ENCODE results near the gene RBMS1.

The RBMS1 gene

GRCh38 chr2:160408173-160408958 is 85.2 kb downstream of the RBMS1 start:
- DNase-seq (ENCODE audit: low spot score) = no peak

GRCh38 chr2:160407393-160408172 is 86.0 kb downstream of the RBMS1 start:
- peak; percentile 45 for DNase-seq (ENCODE audit: low spot score)

- peak; percentile 78 for DNase-seq (ENCODE audit: low spot score)
These were observed 86.8 kb downstream of the RBMS1 start for GRCh38 chr2:160406591-160407392.

DNA sequence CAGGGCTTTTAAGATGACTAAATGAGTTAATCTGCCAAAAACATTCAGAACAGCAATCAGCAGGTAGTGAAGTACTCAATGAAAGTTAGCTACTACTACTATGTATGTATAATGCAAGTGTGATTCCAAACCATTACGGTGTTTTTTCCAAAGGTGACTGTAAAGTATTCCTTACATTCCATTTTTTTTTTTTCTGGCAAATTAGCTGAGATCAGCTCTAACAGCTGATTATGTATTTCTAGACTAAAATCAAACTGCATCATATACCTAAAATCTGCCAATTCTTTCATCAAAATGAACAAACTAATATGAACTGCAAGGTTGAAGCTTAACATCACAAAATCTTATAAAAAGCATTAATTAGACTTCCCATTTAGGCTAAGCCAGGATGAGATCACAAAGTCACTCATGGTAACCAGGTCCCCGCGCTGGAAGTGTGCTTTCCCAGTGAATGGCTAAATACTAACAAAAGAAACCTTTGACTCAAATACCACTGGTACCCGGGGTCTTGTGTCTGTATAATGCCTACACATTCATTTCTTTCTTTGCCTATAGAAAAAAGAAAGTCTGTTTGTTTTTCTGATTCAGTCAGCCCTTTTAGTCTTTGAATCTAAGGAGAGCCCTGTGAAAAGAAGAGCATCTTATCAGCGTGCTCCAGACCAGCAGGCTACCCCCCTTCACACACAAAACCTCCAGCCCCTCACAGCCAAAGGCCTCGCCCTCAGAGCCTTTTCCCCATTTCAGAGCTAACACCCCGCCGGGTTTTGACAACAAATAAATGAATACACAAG is 88.3 kb downstream of the RBMS1 start:
- peak; percentile 47 for DNase-seq (ENCODE audit: low spot score)

GRCh38 chr2:160402997-160403979 is 90.3 kb downstream of the RBMS1 start:
- no peak for DNase-seq (ENCODE audit: low spot score)

DNA sequence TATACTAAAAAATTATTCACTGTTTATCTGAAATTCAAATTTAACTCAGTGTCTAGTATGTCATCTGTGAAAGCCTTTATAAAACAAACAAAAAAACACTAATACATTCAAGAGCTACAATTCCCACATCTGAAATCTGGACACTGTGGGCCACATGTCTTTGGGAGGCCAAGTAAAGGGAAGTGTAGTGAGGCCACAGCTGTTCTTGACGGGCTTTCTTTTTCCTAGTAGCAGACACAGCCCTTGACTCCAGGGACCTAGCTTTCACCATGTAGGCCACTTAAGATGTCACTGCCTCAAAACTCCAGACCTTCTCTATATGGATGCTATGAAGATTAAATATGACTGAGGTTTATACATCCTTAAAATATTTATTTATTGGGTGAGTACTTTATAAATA is 91.1 kb downstream of the RBMS1 start:
- DNase-seq (ENCODE audit: low spot score) = no peak

- DNase-seq (ENCODE audit: low spot score) = no peak
These were observed 91.7 kb downstream of the RBMS1 start for GRCh38 chr2:160401895-160402294.

GRCh38 chr2:160399880-160400279 is 93.7 kb downstream of the RBMS1 start:
- DNase-seq (ENCODE audit: low spot score) = no peak

- no peak for DNase-seq (ENCODE audit: low spot score)
These were observed 96.1 kb downstream of the RBMS1 start for GRCh38 chr2:160397530-160397865.

GRCh38 chr2:160394153-160394552 is 99.5 kb downstream of the RBMS1 start:
- peak; percentile 79 for DNase-seq (ENCODE audit: low spot score)

DNA sequence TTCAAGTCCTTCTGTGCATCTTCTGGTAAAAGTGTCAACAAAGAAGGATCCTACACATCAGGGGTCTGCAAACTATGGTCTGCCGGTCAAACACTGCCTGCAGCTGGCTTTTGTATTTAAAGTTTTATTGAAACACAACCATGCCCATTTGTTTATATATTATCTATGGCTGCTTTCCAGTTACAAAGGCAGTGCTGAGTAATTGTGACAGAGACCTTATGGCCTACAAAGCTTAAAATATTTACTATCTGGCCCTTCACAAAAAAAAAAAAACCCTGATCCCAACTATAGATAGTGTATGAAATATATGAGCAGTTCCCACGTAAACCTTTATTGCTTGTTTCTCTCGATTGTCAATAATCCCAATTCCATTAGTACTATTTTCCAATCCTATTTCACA is 101.4 kb downstream of the RBMS1 start:
- no peak for DNase-seq (ENCODE audit: low spot score)

DNA sequence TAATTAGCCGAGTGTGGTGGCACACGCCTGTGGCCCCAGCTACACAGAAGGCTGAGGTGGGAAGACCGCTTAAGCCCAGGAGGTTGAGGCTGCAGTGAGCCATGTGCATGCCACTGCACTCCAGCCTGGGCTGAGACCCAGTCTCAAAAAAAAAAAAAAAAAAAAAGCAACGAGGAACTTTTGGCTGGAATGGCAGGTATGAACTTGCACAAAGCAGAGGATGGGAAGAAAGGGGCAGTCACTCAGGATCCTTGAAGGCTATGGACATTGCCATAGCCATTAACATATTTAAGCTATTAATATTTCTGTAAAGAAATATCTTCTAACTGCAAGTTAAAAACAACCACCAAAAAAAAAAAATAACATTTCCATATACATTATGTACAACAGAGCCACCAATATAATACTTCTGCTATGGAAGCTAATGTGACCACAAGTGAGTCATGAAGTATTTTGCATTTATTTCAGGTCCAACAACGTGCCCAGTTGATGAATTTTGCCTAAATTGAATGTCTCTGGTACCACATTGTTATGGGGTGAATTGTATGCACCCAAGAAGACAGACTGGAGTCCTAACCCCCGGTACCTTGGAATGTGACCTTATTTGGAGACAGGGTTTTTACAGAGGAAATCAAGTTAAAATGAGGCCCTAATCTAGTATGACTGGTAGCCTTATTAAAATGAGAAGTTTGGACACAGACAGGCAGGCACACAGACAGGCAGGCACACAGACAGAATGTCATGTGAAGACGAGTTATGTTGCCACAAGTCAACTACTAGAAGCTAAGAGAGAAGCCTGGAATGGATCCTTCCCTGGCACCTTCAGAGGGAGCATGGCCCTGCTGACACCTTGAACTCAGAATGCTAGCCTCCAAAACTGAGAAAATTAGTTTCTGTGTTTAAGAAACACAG is 102.8 kb downstream of the RBMS1 start:
- no peak for DNase-seq (ENCODE audit: low spot score)

- no peak for DNase-seq (ENCODE audit: low spot score)
These were observed 103.7 kb downstream of the RBMS1 start for GRCh38 chr2:160389875-160390274.

GRCh38 chr2:160388464-160389263 is 104.9 kb downstream of the RBMS1 start:
- peak; percentile 60 for DNase-seq (ENCODE audit: low spot score)

GRCh38 chr2:160387558-160388262 is 105.9 kb downstream of the RBMS1 start:
- DNase-seq (ENCODE audit: low spot score) = no peak

- no peak for DNase-seq (ENCODE audit: low spot score)
These were observed 108.8 kb downstream of the RBMS1 start for GRCh38 chr2:160384791-160385190.

DNA sequence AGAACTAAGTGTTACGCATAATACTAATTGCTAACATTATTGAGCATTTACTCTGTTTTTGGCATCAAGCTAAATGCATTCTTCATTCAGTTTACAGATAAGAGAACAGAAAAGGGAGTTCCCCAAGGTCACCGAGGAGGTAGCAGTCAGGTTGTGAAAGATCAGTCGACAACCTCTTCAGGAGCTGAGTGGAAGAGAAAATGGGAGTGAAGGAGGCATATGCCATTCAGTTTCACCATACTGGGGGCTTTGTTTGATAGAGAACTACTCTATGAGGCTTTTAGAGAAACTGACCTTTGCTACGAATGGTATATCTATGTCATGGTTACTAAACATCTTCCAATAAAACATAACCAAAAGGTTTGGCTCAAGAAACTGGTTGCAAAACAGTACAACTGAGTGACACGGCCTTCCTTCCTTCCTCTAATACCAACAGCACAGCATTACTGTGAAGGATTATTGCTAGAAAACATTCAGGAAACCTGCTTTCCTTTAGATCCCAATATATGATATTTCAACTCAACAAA is 112.1 kb downstream of the RBMS1 start:
- DNase-seq (ENCODE audit: low spot score) = no peak

- DNase-seq (ENCODE audit: low spot score) = no peak
These were observed 113.0 kb downstream of the RBMS1 start for GRCh38 chr2:160380611-160381010.
